ENCODE measurements around the gene IL21.

IL21 gene

DNA sequence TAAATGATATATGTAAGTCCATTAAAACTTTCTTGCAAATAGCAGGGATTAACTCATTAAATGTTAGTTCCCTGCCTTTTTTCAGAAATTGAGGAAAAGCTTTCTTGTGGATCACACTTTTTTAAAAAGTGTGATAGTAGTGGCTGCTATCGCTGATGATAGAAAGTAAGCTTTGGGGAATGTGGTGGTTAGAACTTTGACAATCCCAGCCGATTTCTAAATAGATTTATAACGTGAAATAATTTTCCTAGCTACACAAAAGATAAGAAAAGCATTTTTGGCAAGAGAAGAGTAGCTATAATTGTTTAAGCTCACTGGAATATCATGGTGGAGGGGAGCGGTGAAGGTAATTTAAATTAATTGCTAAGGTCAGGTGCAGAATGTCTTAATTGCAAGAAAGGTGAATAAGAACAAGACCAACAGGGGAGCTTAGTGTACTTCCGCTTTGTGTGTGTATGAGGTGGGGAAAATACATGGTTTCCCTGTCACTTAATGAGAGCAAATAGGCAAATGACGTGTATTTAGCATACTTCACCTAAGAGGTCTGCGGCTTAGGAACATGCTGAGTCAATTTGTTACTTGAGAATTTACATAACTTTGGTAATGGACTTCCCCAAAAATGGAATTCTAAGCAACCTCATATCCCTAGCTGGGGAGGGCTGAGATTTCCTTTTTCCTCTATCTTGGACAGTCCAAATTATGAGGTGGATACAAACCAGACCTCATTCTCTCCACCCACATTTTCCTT lies 11.7 kb upstream of the IL21 start:
- no peak for DNase-seq

GRCh38 chr4:122625156-122625555 lies 4.3 kb upstream of the IL21 start:
- DNase-seq, result no peak

GRCh38 chr4:122624205-122624604 lies 3.3 kb upstream of the IL21 start:
- no peak for DNase-seq

DNA sequence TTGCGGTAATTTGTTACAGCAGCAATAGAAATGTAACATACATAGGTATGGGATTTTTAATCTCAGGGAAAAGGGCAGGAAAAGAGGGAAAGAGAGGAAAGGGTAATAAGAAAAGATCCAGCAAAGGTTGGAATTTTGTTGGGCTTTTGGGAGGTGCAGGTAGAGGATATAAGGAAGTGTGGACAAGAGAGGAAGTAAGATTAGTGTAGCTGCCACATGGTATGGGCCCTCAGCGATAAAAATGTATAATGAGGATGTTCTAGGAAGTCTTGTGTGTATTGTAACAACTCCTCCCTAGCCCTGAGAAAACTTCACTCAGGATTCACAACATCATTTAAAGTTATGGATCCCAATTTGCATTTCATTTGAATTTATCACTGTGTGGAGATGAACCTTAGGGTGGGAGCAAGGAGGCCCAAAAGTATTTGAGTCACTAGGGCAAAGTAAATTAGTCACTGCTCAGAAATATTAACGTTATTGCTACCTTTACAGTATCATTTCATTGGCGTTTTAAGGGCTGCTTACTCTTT lies 2.8 kb upstream of the IL21 start:
- DNase-seq, result no peak

- no peak for DNase-seq
These were observed 1.5 kb upstream of the IL21 start for GRCh38 chr4:122622400-122622799.

GRCh38 chr4:122619611-122620010 lies 1.3 kb downstream of the IL21 start:
- DNase-seq, result no peak

GRCh38 chr4:122617597-122618593 lies 3.0 kb downstream of the IL21 start:
- no peak for DNase-seq

DNA sequence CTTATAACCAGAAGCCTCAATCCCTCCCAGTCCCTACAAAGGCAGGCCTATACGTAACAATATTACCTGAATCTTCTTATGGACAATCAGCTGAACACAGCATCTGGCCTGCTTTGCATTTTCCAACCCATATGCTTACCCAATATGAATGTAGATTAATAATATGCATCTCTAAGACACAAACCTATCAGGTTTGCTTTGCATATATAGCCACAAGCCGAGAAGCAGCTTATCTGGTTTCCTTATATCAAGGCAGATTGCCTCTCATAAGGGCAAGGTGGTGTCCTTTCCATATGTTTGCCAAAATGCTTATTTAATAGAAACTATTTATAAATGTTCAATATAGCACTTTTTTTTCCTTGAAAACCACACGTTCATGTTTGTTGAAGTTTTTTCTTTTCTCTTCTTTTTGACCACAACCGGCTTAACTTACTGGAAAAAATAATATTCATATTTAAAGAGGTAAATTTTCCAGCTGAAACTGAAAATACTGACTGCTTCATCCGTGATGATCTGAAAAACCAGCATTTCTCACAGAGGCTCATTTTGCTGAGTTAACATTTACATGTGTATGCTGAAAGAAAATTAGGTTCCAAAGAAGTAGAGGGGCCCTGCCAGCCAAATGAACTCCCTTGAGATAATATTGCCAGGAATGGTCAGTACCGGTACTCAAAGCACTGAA lies 3.8 kb downstream of the IL21 start:
- DNase-seq, result no peak

DNA sequence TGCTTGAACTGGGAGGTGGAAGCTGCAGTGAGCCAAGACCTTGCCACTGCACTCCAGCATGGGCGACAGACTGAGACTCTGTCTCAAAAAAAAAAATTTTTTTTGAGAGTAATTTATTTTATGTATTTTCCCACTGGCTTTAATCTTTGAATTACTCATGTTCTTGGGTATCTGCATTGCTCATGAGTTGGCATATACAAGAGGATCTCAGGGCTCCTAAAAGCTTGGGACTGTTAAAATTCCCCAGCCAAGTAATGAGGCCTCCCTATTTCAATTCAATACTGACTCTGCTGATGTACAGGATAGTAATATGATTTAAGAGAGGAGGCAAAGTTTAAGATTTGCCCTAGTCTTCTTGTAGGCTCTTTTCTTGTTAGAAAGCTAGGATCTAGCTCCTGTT lies 6.2 kb downstream of the IL21 start:
- no peak for DNase-seq

DNA sequence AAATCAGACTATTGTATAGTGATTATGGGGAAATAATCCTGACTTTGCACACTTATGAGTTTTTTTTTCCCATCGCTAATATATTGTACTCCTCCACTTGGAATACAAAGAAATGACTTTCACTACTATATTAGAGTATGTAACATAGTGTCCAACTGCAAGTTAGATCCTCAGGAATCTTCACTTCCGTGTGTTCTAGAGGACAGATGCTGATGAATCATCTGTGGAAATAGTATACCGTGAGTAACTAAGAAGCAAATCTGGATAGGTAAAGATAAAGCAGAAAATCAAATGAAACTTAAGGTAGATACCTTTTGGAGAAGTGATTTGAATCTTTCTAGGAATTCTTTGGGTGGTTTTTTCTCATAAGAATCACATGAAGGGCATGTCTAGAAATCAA lies 8.3 kb downstream of the IL21 start:
- DNase-seq, result no peak

DNA sequence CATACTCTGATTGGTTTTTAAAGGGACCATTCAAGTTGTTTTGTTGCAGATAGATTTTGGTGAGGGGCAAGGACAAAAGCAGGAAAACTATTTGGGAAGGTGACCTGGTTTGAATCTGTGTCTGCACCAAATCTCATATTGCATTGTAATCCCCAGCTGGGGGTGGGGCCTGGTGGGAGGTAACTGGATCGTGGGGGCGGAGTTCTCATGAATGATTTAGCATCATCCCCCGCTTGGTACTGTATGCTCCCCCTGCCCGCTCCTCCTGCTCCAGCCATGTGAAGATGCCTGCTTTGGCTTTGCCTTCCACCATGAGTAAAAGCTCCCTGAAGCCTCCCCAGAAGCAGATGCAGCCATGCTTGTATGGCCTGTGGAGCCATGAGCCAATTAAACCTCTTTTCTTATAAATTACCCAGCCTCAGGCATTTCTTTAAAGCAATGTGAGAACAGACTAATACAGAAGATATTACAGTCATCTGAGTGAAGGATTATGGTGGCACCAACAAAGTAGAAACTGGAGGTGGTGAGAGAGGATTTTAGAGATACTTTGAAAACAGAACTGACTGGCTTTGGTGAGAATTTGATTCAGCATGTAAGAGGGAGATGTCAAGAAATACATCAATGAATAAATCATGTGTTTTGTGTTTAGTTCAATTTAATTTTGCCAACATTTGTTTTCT lies 14.4 kb downstream of the IL21 start:
- no peak for DNase-seq

DNA sequence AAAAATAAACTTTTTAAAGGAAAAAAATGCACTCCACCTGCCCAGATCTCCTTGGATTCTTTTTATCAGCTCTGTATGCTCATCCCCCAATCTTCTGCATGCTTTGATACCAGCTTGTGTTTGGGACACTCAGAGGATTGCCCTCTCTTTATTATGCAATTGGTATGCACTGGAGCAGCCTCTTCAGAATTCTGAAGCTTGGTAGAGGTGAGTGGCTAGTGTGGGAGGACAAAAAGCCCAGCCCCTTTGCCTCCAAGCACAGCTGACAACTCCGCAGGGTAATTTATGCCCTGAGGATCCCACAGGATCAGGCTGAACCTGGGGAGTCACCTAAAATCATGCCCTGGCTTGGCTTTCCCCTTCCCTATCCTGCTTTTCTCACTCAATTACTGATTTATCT lies 16.7 kb downstream of the IL21 start:
- DNase-seq, result no peak

- no peak for DNase-seq
These were observed 17.7 kb downstream of the IL21 start for GRCh38 chr4:122603156-122603574.

GRCh38 chr4:122602277-122603142 lies 18.4 kb downstream of the IL21 start:
- no peak for DNase-seq

- no peak for DNase-seq
These were observed 29.7 kb downstream of the IL21 start for GRCh38 chr4:122591196-122591595.

DNA sequence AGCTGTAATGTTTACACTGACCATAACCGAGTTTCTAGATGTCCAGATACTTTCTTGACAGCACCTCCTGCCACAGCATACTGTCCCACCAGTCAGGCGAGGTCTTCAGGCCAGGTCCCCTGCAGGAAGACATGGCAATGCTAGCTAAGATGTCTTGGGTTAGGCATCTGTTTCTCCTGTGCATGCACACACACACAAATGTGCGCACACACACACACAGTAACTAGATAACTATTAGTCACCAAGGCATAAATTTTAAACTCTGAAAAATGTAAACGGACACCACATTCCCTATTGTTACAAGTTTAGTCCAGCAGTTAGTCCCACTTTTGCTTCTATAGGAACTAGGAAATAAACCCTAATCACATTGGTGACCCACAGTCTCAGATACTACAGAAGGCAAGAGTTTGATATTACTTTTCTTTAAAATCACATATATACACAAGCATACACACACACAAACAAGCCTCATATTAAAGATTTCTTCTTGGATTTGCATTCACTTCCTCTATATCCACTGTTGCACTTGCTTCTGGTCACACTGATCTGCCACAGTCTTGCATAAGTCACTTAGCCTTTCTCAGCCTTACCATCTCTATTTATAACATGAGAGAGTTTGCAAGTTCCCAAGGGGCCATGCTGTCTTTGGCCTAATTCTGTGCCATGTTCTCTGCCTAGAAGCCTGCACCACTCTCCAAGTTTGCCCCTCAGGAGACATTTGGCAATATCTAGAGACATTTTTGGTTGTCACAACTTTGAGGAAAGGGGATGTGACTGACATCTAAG lies 32.2 kb downstream of the IL21 start:
- no peak for DNase-seq

DNA sequence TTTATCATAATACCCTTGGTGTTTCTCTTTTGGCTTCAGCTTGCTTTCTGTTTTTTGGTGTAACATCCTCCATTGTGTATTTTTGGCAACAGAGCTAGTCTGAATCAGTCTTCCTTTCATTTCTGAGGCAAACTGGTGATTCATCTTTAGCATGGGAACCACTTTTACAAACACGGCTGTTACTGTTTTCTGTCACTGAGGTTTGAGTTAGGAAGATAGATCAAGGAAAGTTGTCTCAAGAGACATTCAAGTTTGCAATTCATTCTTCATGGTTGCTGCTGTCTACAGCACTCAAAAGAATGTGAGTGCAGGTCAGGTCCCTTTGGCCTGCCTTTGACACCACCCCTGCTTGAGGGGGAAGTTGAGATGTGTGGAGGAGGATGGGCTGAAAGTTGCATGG lies 36.3 kb downstream of the IL21 start:
- no peak for DNase-seq

GRCh38 chr4:122583906-122584305 lies 37.0 kb downstream of the IL21 start:
- DNase-seq, result no peak

- no peak for DNase-seq
These were observed 42.8 kb downstream of the IL21 start for GRCh38 chr4:122577808-122578781.

DNA sequence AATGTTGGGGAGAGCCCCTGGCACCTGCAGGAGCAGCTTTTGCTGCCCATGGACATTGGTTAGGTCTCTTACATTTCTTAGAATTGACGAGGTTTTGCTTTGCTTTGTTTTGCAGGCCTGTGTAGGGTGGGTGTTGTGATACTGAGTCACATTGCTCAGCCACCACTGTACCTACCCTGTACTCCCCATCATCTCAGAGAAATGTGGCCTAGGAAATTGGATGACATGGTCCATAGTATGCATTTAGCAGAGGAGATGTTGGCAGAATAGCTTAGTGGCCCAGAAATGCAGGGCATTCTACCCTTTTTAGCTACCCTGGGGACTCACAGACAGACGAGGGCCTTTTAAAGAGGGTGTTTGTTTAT lies 43.7 kb downstream of the IL21 start:
- no peak for DNase-seq

Measured in NCI-H2107 (cell line).